Activated gamma-delta T cell treated with Interleukin-2 at 50 U/mL for 16 hours (primary cell): ENCODE data around the gene ITIH6.

Source experiments
- DNase-seq: peaks from one replicate; pipeline ENCODE4 v3.0.0-alpha.2; 2020

Gene ITIH6

DNA sequence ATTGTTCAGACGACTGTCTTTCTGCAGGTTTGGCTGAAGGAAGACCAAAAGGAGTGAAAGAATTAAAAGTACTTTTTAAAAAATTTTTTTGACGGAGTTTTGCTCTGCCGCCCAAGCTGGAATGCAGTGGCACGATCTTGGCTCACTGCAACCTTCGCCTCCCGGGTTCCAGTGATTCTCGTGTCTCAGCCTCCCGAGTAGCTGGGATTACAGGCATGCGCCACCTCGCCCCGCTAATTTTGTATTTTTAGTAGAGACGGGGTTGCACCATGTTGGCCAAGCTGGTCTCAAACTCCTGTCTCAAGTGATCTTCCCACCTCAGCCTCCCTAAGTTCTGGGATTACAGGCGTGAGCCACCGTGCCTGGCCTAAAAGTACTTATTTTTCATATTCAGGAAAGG lies 86.3 kb downstream of the ITIH6 start:
- no peak for DNase-seq

- no peak for DNase-seq
Measured at GRCh38 chrX:54710920-54711319, 87.1 kb downstream of the ITIH6 start.

DNA sequence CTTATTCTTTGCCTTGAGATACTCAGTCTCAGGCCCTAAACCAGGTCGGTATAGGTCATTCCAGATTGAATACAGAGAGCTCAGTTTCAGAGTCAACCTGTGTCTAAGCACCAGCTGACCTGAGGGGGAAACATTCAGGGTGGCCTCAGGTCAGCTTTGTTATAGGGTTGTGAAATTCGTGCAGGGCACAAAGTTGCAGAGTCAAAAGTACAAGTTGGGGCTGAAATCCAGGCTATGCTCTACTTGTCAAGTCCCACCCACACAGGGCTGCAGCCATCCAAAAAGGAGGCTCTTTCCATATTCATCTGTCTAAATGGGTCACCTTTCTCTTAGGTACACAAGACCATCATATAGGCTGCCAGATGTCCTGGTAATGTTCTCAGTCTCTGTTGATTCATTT lies 89.7 kb downstream of the ITIH6 start:
- DNase-seq, result no peak
